GM12878 (cell line): ENCODE results near the gene OLFM1. TPM values are rescaled to one million over a fixed set of nuclear protein-coding genes. Genes with fewer than 3 reads are reported as not detected.

Experiments used
- ATAC-seq: fragments of 200-7000 bp; cut with Tn5 transposase; 3 replicates; pipeline ENCODE4 v1.9.1; 2020; ENCODE audit warnings: mild to moderate bottlenecking, moderate library complexity
- BruUV-seq: library from RNA; stranded (reverse); fragments of 400-500 nt; replicated peaks from 2 replicates; lab custom pipeline; 2021; lab: Mats Ljungman, UMichigan
- CTCF ChIA-PET: fragments of 300-600 bp; sonication (Branson Sonifier 250); formaldehyde crosslinking; extraction: SDS; loops from one replicate; lab custom pipeline; 2021; ENCODE audit warnings: inconsistent platforms; lab: Yijun Ruan, JAX
- POLR2A ChIA-PET: fragments of 350-600 bp; formaldehyde crosslinking; extraction: SDS; loops from one replicate; lab custom pipeline; 2021; ENCODE audit warnings: inconsistent platforms; lab: Charles Lee
- RAD21 ChIA-PET: fragments of 300-600 bp; sonication (Branson Sonifier 250); formaldehyde crosslinking; loops from one replicate; lab custom pipeline; 2023; ENCODE audit warnings: antibody characterized with exemption; ENCODE audit not compliant: unreplicated experiment; lab: Charles Lee
- SMC1A ChIA-PET: fragments of 300-600 bp; sonication (Branson Sonifier 250); formaldehyde crosslinking; loops from one replicate; lab custom pipeline; 2023; ENCODE audit not compliant: unreplicated experiment, uncharacterized antibody; lab: Charles Lee
- DNase-seq: peaks from one replicate; pipeline ENCODE4 v3.0.0-alpha.2; 2011; ENCODE audit warnings: low read depth, low spot score
- FAIRE-seq: peaks from 3 replicates; lab custom pipeline; 2011; peaks lifted over from hg19 to GRCh38; lab: Jason Lieb, UNC
- H2AFZ ChIP-seq: 2 replicates; pipeline ENCODE4 v1.6.0; 2011; ENCODE audit warnings: low read depth, low read length, control low read depth; ENCODE audit not compliant: control insufficient read depth
- H3K27ac ChIP-seq: 2 replicates; pipeline ENCODE4 v1.5.1; 2011; ENCODE audit warnings: control low read depth; ENCODE audit not compliant: control insufficient read depth, insufficient read depth
- H3K27me3 ChIP-seq, 2 experiments: replicated peaks in 1 of 2; 2 replicates each; pipeline versions ENCODE4 v1.6.0 to v1.6.1; 2011; ENCODE audit warnings: low read length in 1 of 2; ENCODE audit not compliant: control insufficient read depth in 2 of 2, insufficient read depth in 2 of 2
- H3K36me3 ChIP-seq, 2 experiments: 2 replicates each; pipeline ENCODE4 v1.5.1; 2011; ENCODE audit warnings: low read length in 1 of 2; ENCODE audit not compliant: control insufficient read depth in 2 of 2, insufficient read depth in 2 of 2
- H3K4me1 ChIP-seq: 2 replicates; pipeline ENCODE4 v1.6.1; 2011; ENCODE audit warnings: mild to moderate bottlenecking, low read length, moderate library complexity, mixed read lengths; ENCODE audit not compliant: control insufficient read depth, insufficient read depth
- H3K4me2 ChIP-seq: 2 replicates; pipeline ENCODE4 v1.6.0; 2011; ENCODE audit warnings: control low read depth; ENCODE audit not compliant: control insufficient read depth, insufficient read depth
- H3K4me3 ChIP-seq: fragments of 200-600 bp; sonication (generic); 2 replicates; pipeline ENCODE4 v1.5.1; 2016
- H3K79me2 ChIP-seq: 2 replicates; pipeline ENCODE4 v1.6.0; 2011; ENCODE audit warnings: low read length; ENCODE audit not compliant: control insufficient read depth, insufficient read depth
- H3K9ac ChIP-seq: 2 replicates; pipeline ENCODE4 v1.8.0; 2011; ENCODE audit warnings: low read length, control low read depth, mixed read lengths; ENCODE audit not compliant: control insufficient read depth, insufficient read depth
- H3K9me3 ChIP-seq: replicated peaks from 3 replicates; pipeline ENCODE4 v1.5.1; 2011; ENCODE audit warnings: mild to moderate bottlenecking, low read length; ENCODE audit not compliant: control insufficient read depth, insufficient read depth
- H4K20me1 ChIP-seq: 2 replicates; pipeline ENCODE4 v1.6.0; 2011; ENCODE audit not compliant: control insufficient read depth, insufficient read depth
- HDAC6 ChIP-seq: fragments of 200-600 bp; sonication (generic); IDR thresholded peaks from one replicate; pipeline ENCODE4 v1.8.0; 2017; ENCODE audit warnings: antibody characterized with exemption; ENCODE audit not compliant: unreplicated experiment
- KLF5 ChIP-seq: fragments of 450-650 bp; IDR thresholded peaks from 2 replicates; pipeline ENCODE4 v1.6.1; 2014; ENCODE audit warnings: mild to moderate bottlenecking; ENCODE audit not compliant: partially characterized antibody
- MYC ChIP-seq: IDR thresholded peaks from 2 replicates; pipeline ENCODE4 v1.6.1; 2011; ENCODE audit warnings: mild to moderate bottlenecking, low read length, moderate library complexity, inconsistent platforms; ENCODE audit not compliant: insufficient read depth, insufficient replicate concordance, insufficient read length, severe bottlenecking
- PAX5 ChIP-seq: IDR thresholded peaks from 2 replicates; pipeline ENCODE4 v1.6.1; 2011; ENCODE audit warnings: low read depth, low read length, borderline replicate concordance
- POLR2AphosphoS2 ChIP-seq: IDR thresholded peaks from 2 replicates; pipeline ENCODE4 v1.6.1; 2011; ENCODE audit warnings: low read depth, mild to moderate bottlenecking, low read length, improper control_type of control experiment, moderate library complexity
- RAD51 ChIP-seq: fragments of 450-650 bp; IDR thresholded peaks from 2 replicates; pipeline ENCODE4 v1.6.1; 2016; ENCODE audit warnings: moderate library complexity, mild to moderate bottlenecking, inconsistent platforms
- RB1 ChIP-seq: fragments of 450-650 bp; formaldehyde crosslinking; IDR thresholded peaks from 2 replicates; pipeline ENCODE4 v1.6.1; 2017; ENCODE audit warnings: mild to moderate bottlenecking, borderline replicate concordance
- SIN3A ChIP-seq: IDR thresholded peaks from 2 replicates; pipeline ENCODE4 v1.6.1; 2012; ENCODE audit warnings: low read depth, low read length, improper control_type of control experiment
- SMAD5 ChIP-seq: IDR thresholded peaks from 2 replicates; pipeline ENCODE4 v1.6.1; 2016; ENCODE audit warnings: antibody characterized with exemption, low read depth
- ZNF384 ChIP-seq: IDR thresholded peaks from 2 replicates; pipeline ENCODE4 v1.6.1; 2012; ENCODE audit warnings: low read depth, mild to moderate bottlenecking, low read length, improper control_type of control experiment, borderline replicate concordance
- ZSCAN29 ChIP-seq: fragments of 450-650 bp; IDR thresholded peaks from 2 replicates; pipeline ENCODE4 v1.6.1; 2017; ENCODE audit warnings: mild to moderate bottlenecking, moderate library complexity
- WGBS: methylation state at CpG from one replicate; pipeline ENCODE4 v1.1.6; 2016; ENCODE audit warnings: low lambda C conversion rate; ENCODE audit not compliant: insufficient replicate concordance, insufficient coverage; ENCODE audit errors: missing lambda C conversion rate; 5-methylcytosine and 5-hydroxymethylcytosine counted together
- in situ Hi-C: fragments of 300-500 bp; cut with MboI; formaldehyde crosslinking; loops from 9 replicates; pipeline ENCODE4 v1.14.3; 2018; ENCODE audit warnings: mixed read lengths
- intact Hi-C: fragments of 100-400 bp; cut with micrococcal nuclease; formaldehyde crosslinking; loops from one replicate; pipeline ENCODE4 v1.14.2; 2022; ENCODE audit not compliant: unreplicated experiment
- polyA plus RNA-seq, 11 experiments: library from polyadenylated mRNA; depleted of rRNA in 4 of 11; unstranded in 6 of 11; stranded (reverse) in 5 of 11; fragments of >200 nt; fragmentation: Nextera tagmentation in 4 of 11; fragmentation: Illumina TruSeq in 1 of 11; extraction: Ambion mirVana in 4 of 11; extraction: Trizol in 1 of 11; gene quantifications; 1 replicate in 1 of 11; 2 replicates in 10 of 11; pipeline versions ENCODE4 v1.2.1 to v1.2.3, GENCODE V29; 2011 to 2016; ENCODE audit warnings: inconsistent platforms in 2 of 11, missing spikeins in 2 of 11, low read depth in 1 of 11
- total RNA-seq, 4 experiments: library from RNA; depleted of rRNA in 3 of 4; stranded (reverse); fragments of >200 nt in 3 of 4; fragmentation: Illumina TruSeq in 1 of 4; extraction: Trizol in 1 of 4; gene quantifications; 2 replicates each; pipeline versions ENCODE4 v1.2.1 to v1.2.3, GENCODE V29; 2013 to 2021

The OLFM1 gene
- total and polyA plus RNA-seq, 10 of the 15 experiments (the other 5 are each of a cell fraction or from before 2014, with no cell fraction given): not detected

DNA sequence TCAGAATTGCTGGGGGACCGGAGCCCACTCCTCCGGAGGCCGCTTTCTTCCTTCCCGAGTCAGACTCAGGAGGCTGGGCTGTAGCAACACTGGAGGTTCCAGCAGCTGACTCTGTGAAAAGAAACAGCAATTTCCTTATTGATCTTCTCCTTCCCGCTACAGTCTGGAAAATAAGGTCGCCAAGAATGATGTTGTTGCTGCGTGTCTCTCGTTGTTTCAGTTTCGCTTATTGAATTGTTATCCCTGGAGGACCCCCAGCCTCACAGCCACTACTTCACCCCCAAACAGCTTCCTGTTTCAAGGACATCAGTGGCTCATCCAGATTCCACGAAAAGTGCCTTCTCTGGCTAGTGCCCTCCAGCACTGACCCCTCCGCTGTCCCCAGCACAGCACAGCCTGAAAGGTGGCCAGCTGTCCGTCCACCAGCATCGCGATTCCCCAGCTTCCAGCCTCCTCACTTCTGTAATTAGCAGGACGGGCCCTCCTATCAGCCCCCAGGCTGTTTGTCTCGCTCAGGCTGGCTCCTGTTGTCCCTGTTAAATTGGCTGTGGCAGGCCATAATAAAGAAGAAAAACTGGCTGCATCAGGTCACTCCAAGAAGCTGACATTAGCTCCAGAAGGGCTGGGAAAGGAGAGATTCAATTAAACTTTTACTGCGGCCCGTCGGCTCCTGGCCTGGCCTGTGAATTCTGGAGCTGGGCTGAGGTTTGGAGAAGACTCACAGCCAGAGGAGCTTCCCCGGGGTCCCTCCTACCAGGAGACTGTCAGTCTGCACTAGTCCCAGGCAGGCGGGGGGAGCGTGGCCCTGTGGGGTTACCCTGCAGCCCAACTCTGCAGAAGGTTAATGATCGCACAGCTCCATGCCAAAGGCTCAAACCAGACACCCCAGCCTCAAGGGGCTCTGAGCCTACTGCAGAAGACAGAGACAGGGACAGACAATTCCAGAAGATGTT, 40.5 kb downstream of the OLFM1 start:
- no peak overlapping the region for H3K27ac ChIP-seq
- H2AFZ ChIP-seq: no peak overlapping the region
- H3K4me1 ChIP-seq: no peaks in the 10 kb centered on the region
- no peak overlapping the region for H3K9ac ChIP-seq
- no peaks in the 10 kb centered on the region for H3K36me3 ChIP-seq
- ChIA-PET RAD21 (no interaction called here), SMC1A (no interaction called here), CTCF (no interaction called here), POLR2A (no interaction called here)
- no peaks in the 10 kb centered on the region for H3K79me2 ChIP-seq
- peaks cover 0 to 1% of the 10 kb centered on the region in 2 experiments; a peak in 1 of 4 replicates for H3K27me3 ChIP-seq
- H4K20me1 ChIP-seq: no peaks in the 10 kb centered on the region
- H3K4me3 ChIP-seq: no peak overlapping the region
- WGBS: 45% methylated on average over 23 of the region's 23 CpGs
- intact Hi-C loops: no loop called here
- TF ChIP-seq HDAC6 (no peak), SIN3A (no peak), MYC (no peak)
- FAIRE-seq (no peak), ATAC-seq (no peak), DNase-seq (no peak)
- H3K9me3 ChIP-seq: no peaks in the 10 kb centered on the region; the same call in 2 of the 3 replicates
- no TSS peak for BruUV-seq
- in situ Hi-C loops: no loop called here
- no peak overlapping the region for H3K4me2 ChIP-seq

DNA sequence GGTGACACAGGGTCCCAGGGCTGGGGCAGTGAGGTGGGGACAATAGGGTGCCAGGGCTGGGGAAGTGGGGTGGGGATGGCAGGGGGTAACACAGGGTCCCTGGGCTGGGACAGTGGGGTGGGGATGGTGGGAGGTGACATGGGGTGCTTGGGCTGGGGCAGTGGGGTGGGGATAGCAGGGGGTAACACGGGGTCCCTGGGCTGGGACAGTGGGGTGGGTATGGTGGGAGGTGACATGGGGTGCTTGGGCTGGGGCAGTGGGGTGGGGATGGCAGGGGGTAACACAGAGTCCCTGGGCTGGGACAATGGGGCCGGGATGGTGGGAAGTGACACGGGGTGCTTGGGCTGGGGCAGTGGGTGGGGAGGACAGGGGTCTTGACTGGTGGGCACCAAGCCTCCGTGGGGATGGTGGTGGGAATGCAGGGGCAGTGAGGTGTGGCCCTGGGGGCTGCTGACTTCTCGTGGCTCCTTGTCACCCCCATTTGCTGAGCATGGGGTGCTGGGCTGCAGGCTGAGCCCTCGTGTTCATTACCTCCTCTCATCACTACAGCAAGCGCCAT, 41.7 kb downstream of the OLFM1 start:
- ChIA-PET POLR2A (no interaction called here), RAD21 (no interaction called here), CTCF (no interaction called here), SMC1A (no interaction called here)
- FAIRE-seq: no peak
- Histone ChIP-seq H3K4me3 (no peak overlapping the region), H3K9me3 (no peaks in the 10 kb centered on the region; the same call in 2 of the 3 replicates), H3K4me1 (no peaks in the 10 kb centered on the region), H4K20me1 (no peaks in the 10 kb centered on the region), H2AFZ (no peak overlapping the region), H3K79me2 (no peaks in the 10 kb centered on the region), H3K27me3 (no peaks in the 10 kb centered on the region; a peak in 1 of 4 replicates), H3K27ac (no peak overlapping the region), H3K4me2 (no peak overlapping the region), H3K9ac (no peak overlapping the region), H3K36me3 (no peaks in the 10 kb centered on the region)
- intact Hi-C loops (no loop called here), in situ Hi-C loops (no loop called here)
- no TSS peak for BruUV-seq
- no peak for TF ChIP-seq KLF5
- TF ChIP-seq ZSCAN29: no peak
- TF ChIP-seq SMAD5: no peak
- no peak for TF ChIP-seq ZNF384
- no peak for TF ChIP-seq RAD51
- no peak for TF ChIP-seq POLR2AphosphoS2
- no peak for TF ChIP-seq RB1
- no peak for TF ChIP-seq PAX5
- DNase-seq: no peak
- no peak for ATAC-seq
- 29% methylated on average over 6 of the region's 7 CpGs for WGBS
